GM21717 (cell line): ENCODE data around the gene CACNA2D4.

Experiments
- ATAC-seq: cut with Tn5 transposase; IDR thresholded peaks from one replicate; pipeline ENCODE4 v1.9.1; 2021; ENCODE audit warnings: mild to moderate bottlenecking, moderate library complexity; ENCODE audit not compliant: unreplicated experiment

The CACNA2D4 gene

DNA sequence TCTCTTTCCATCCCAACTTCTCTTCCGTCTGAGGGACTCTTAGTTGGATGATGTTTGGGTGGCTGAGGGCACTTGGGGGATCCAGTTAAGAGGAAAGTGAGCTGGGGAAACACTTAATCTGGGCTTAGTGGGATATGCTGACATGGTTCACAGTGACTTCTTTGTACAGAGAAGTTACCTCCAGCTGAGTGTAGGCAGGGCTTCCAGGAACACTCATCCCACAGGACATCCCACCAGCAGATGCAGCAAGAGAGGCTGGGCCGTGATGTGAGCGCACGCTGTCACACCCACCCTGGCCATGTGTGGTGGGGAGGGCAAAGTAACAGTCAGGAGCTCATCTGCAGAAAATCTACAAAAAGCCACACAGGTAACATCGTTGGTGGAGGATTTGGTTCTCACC, 832 bp upstream of the CACNA2D4 start:
- ATAC-seq = no peak

- no peak for ATAC-seq
These were observed 408 bp upstream of the CACNA2D4 start for GRCh38 chr12:1918884-1919236.

DNA sequence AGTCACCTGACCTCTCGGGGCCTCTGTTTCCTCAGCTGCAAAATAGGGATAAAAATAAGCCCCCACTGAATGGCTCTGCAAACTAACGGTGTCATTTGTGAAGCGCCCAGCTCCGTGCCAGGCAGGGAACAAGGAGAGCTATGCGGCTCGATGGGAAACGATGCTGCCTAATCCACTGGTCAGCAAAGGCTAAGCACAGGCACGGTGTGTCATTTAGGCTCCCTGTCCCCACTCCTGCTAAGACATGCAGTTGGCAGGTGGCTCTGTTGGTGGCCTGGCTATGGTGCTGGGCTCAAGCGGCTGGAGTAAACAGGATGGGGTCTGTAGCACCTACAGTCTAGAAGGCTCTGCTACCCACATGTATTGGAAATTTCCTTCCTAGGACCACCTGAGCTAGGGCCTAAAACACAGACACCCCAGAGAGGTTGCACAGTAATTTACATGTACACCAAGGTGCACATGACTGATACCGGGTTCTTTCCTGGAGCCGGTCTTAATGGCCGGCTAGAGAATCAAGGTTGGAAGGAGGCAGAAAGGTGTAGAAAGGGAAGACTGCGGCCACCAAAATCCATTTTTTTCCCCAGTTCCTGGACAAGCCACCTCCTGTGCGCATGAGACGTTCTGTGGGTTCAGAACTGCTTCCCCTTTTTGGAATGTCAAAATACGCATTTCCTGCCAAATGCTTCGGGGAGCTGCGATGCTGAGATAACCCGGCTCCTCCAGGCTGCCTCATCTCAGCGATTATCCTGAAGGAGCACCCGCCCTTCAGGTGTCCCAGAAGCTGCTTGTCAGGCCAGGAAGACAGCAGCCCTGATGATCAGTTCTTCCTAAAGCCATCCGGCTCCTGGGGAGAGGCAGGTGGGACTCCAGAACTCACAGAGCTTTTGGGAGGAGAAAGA, 1.0 kb downstream of the CACNA2D4 start:
- no peak for ATAC-seq

DNA sequence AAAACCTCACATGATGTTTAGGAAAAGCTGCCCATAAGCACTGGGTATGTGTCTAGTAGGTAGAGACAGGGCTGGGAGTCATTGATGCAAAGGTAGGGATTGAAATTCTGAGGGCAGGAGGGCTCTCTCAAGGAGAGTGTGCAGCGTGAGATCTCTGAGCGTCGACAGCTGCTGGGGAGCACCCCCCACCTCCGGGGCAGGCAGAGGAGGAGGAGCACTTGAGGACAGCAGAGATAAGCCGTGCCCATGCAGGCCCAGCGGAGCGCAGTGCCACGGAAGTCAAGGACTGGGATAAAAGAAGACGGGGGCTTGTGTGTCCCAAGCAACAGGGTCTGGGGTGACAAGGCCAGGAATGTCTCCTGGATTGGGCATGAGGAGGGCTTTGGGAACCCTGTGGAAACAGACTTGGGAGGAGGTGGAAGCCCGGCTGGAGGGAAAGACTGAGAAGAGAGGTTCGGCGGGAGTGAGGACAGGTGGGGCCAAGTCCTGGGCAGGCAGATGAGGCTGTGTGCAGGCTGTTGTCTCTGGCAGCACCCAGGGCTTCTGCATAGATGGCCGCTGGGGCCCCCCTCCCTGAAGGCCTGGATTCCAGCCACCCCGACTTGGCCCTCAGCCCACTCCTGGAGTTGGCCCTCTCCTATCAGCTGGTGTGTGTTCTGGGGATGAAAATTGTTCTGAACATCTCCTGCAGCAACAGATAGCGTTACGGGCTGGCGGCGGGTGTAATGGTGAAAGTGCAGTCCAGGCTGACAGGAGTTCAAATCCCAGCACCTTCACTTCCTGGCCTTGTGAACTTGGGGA, 1.9 kb downstream of the CACNA2D4 start:
- no peak for ATAC-seq

DNA sequence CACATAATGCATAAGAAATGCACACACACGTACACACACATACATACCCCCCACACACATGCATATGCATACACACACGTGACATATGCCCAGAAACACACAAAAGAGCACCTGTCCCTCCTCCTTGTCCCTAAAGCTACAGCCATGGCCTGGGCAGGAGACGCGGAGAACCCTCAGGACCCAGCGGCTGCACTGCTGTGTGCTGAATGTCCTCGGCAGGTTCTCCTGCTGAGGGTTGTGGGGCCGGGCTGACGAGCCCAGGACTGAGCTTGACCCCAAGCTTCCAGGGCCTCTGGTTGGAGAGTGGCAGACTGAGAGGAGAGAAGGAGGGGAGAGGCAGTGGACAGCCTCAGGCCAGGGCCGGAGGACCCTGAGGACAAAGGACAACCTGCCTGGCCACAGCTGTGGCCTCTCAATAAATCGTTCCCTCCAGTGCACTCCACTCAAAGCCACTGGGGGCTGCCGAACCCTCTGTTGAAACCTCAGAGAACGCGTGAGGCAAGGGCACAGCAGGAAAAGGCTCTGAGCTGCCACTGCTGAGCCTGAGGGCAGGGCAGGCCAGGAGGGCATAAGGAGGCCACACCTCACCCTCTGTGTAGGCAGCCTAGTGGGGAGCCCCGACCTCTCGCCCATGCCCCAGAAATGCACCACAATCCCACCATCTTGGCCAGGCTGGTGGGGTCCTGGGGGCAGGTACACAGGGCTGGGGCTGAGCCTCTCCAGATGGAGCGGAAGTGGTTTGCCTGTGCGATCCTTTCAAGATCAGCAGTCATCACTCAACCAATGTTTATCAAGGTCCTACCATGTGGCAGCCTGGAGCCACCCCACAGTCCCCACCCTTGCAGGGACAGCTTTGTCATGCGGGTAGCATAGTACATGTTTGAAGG, 3.1 kb downstream of the CACNA2D4 start:
- ATAC-seq = no peak

DNA sequence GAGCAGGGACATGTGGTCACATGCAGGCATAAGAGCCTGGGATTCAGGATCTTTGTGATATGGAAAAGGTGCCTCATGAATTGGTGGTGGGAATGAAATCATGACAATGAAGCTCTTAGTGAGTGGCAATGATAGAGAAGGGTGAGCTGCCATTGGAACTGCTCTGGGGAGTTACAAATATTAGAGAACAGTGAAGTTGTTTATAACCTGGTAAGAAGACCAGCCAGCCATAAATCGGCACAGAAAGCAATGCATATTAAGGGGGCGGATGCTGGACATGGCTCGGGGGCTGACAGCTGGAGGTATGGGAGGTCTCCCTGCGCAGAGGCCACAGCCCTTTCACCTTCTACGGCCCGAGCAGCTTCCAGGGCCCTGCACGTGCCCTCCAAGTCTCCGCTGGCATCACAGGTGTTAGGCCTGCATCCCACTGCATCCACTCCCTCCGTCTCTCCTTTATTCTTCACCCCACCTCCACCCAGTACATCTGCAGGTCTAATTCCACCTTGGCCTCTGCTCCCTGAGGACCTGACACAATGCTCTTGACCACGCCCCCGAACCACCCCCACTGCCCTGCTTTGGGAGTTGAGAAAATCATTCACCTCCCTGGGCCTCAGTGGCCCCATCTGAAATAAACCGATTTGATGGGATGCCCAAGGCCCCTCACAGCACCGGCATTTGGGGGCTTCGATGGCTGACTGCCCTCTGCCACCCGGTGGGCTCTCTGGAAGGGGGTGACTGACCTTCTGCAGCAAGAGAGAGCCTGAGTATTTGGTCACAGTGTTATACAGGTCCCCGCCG, 4.1 kb downstream of the CACNA2D4 start:
- ATAC-seq = no peak

DNA sequence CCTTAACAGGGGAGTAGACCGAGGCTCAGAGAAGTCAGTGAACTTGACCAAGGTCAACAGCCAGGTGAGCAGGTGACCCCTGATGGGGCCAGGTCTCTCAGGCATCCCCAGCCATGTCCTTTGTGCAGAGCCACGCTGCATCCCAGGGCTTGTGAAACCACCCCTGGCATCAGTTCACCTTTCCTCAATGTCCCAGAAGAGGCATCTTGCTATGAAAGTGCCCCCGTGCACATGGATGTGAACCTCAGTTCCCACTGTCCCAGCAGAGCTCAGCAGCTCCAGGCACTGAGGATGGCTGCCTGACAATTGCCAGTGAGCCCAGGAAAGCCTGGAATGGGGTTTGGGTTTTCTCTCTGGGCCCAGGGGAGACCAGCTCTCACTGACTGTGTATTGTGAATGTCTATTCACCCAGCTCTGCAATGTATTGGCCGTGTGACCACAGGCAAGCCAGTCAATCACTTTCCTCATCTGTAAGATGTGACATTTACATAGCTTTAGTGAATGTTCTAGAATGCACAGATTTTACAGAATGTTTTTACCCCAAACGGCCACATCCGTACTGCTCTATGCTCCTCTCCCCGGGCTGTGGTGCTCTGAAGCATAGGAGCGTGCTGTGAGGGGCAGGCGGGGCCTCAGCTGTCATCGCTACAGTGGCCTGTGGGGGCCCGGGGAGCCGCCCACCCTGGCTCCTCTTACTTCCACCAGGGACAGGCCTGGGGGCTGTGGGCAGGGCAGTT, 4.9 kb downstream of the CACNA2D4 start:
- ATAC-seq = no peak

DNA sequence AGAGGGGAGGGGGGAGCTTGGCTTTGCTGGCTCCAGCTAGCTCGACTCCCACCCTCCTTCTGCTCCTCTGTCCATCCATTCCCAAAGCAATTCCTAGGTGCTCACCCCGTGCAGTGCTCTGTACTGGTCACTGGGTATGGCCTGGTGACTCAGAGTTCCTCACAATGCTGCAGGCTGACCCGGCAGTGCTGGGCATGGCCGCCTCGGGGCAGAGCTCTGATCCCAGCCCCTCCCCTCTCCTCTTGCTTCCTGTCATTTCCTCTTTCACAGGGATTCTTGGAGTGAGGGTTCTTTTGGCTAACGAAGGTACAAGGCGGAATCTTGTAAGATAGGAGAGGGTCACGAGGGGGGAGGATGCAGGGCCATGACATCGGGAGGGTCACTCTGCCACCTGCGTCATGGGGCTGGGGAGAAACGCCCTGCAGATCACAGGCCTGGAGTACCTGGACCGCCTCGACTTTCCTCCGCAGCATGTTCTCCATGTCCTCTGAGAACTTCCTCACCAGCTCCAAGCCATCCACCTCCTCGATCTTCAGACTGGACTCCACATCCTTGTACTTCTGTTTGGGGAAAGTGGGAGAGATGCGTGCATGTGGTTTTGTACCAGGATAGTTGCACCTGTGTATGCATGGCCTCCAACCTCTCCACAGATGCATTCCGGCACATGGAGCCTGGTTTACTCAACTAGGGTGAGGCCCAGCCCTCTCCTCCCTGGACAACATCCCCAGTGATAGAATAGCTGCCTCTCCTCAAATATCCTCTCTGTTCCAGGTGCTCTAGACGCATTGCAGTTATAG, 5.7 kb downstream of the CACNA2D4 start:
- ATAC-seq = no peak

DNA sequence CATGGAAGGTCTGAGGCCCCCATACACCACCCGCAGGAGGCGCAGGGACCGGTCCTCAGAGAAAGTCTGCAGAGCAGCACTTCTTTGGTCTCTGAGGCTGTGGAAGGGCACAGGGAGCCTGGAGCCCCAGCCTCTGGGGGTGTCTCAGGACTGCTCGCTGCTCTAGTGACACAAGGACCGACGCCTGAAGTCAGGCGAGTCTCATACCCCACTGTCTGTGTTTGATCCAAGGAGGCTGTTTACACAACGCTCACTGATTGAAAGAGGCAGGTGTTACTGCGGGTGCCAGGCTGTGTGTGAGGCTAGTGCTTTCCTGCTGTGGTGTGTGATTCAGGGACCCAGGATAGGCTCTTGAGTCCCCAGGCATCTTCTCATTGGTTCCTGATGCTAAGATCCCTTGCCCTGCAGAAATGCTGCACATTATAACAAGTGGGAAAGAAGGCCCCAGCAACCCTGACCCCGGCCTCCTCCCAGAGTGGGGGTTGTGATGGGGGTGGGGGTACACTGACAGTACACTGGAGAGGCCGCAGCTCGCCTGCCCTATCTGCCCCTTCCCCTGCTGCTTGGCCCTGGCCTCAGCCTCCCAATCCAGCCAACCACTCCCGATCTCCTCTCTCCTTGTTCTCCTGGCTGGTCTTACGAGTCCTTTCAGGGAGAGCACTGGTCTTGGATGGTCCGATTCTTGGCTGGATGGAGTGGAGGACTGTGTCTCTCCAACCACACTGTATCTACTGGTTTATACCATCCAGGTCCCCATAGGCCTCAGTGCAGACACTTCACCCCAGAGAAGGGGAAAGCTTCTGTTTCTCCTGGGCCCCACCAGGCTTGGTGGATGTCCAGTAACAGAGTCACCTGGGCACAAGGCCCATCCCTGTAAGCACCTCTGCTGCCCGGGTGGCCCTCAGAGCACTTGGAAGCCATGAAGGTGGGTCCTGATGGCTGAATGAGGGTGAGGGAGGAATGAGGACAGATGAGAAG, 6.6 kb downstream of the CACNA2D4 start:
- ATAC-seq = no peak

GRCh38 chr12:1910468-1910867, 8.0 kb downstream of the CACNA2D4 start:
- no peak for ATAC-seq

- ATAC-seq = no peak
These were observed 9.7 kb downstream of the CACNA2D4 start for GRCh38 chr12:1908758-1909157.

GRCh38 chr12:1907652-1908611, 10.5 kb downstream of the CACNA2D4 start:
- no peak for ATAC-seq

- no peak for ATAC-seq
These were observed 11.9 kb downstream of the CACNA2D4 start for GRCh38 chr12:1906579-1906978.

- ATAC-seq = no peak
These were observed 13.6 kb downstream of the CACNA2D4 start for GRCh38 chr12:1904875-1905274.

GRCh38 chr12:1896964-1897363, 21.5 kb downstream of the CACNA2D4 start:
- ATAC-seq = no peak

GRCh38 chr12:1890810-1891209, 27.6 kb downstream of the CACNA2D4 start:
- ATAC-seq = no peak
